ENCODE measurements around the gene JMJD6.

Gene JMJD6

DNA sequence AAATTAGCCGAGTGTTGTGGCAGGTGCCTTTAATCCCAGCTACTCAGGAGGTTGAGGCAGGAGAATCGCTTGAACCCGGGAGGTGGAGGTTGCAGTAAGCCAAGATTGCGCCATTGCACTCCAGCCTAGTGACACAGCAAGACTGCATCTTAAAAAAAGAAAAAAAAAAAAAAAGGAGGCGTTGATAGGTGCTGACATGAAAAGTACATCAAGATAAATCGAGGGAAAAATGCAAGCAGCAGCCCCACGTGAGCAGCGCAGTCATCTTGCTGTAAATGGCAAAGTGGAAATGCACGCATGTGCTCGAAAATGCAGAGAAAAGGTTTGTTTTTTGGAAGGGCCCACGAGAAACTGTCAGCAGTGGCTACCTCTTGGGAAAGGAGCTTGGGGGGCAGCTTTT lies 36.5 kb downstream of the JMJD6 start:
- no peak overlapping the region for H3K9ac ChIP-seq (ENCODE audit: low read length in 5 of 5)
- H3K27me3 ChIP-seq (ENCODE audit: control insufficient read depth in 5 of 5, insufficient read depth in 4 of 5, low read length in 5 of 5): no peaks in the 10 kb centered on the region
- no peaks in the 10 kb centered on the region for H3K9me3 ChIP-seq (ENCODE audit: control insufficient read depth in 5 of 5, low read length in 5 of 5)
- H3K4me3 ChIP-seq (ENCODE audit: low read depth in 1 of 5, low read length in 5 of 5): no peak overlapping the region
- H3K27ac ChIP-seq (ENCODE audit: low read depth, low read length): no peak overlapping the region
- H3K36me3 ChIP-seq (ENCODE audit: control insufficient read depth in 5 of 5, insufficient read depth in 5 of 5, low read length in 5 of 5): peaks cover 0 to 7% (median 2%) of the 10 kb centered on the region in 5 donors
- H3K4me1 ChIP-seq (ENCODE audit: control insufficient read depth in 5 of 5, insufficient read depth in 5 of 5, low read length in 5 of 5): peaks cover 11 to 49% (median 44%) of the 10 kb centered on the region in 5 donors

DNA sequence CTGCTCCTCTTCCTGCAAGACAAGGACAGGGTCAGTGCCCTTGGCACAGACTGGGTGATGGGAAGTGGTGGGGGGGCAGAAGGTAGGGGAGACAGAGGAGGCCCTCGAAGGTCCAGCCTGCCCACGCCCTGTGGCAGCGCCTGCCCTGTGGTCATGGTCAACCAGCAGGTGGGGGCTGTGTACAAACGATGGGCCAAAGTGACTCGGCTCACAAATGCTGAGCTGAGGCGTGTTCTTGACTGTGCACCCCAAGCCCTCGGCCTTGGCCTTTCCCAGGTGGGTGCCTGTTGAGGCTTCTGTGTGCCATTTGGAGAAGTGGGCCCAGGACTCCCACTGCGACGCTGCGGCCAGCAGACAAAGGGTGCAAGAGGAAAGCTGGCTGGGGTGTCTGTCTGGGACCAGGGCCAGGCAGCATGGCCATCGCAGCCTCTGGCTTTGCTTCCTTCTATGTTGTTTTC lies 38.2 kb downstream of the JMJD6 start:
- H3K4me3 ChIP-seq (ENCODE audit: low read depth in 1 of 5, low read length in 5 of 5): peak overlapping the region in 3 of 5 donors; percentile 19 to 34 (median 29)
- no peaks in the 10 kb centered on the region for H3K9me3 ChIP-seq (ENCODE audit: control insufficient read depth in 5 of 5, low read length in 5 of 5)
- peaks cover 0 to 22% (median 10%) of the 10 kb centered on the region in 5 donors for H3K36me3 ChIP-seq (ENCODE audit: control insufficient read depth in 5 of 5, insufficient read depth in 5 of 5, low read length in 5 of 5)
- H3K27ac ChIP-seq (ENCODE audit: low read depth, low read length): peak overlapping the region; percentile 83
- H3K9ac ChIP-seq (ENCODE audit: low read length in 5 of 5): peak overlapping the region; percentile 4 to 76 (median 38)
- H3K4me1 ChIP-seq (ENCODE audit: control insufficient read depth in 5 of 5, insufficient read depth in 5 of 5, low read length in 5 of 5): peaks cover 11 to 39% (median 39%) of the 10 kb centered on the region in 5 donors
- H3K27me3 ChIP-seq (ENCODE audit: control insufficient read depth in 5 of 5, insufficient read depth in 4 of 5, low read length in 5 of 5): no peaks in the 10 kb centered on the region

DNA sequence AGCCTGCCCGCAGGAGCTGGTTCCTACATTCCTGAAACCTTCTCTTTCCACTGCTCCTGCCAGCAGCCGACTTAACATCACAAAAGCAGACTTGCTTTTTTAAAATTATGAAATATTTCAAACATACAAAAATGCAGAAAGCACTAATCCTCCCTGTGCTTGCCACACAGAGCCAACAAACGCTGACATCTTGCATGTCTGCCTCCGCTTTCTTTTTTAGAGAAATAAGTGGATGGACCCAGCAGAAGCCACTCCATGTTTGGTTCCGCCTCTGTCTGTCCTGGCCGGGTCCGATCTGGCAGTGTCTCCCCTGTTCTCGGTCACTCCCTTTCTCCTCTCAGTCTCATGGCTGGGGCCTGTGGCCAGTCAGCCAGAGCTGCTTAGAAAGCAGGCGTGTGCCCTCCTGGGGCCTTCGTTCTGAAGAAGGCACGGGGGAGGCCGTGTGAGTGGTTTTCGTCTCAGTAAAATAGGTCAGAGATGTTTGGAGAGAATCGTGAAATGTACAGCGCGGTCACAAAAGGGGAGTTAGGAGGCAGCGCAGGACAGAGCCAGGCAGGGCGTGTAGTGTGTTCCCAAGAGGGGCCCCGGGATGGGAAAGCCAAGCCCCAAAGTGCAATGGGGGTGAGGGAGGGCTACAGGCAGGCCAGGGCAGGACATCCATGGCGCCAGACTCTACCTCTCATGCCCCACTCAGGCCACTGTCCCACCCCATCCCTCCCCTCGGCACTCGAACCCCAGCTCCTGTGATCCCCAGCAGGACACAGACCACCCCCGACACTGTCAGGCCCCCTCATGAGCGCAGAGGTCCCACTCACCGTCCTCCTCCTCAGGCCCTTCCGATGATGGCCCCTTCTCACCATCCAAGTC lies 38.9 kb downstream of the JMJD6 start:
- Histone ChIP-seq H3K9me3 (ENCODE audit: control insufficient read depth in 5 of 5, low read length in 5 of 5) (no peaks in the 10 kb centered on the region), H3K4me1 (ENCODE audit: control insufficient read depth in 5 of 5, insufficient read depth in 5 of 5, low read length in 5 of 5) (peaks cover 11 to 45% (median 43%) of the 10 kb centered on the region in 5 donors), H3K9ac (ENCODE audit: low read length in 5 of 5) (peak overlapping the region in 4 of 5 donors; percentile 15 to 76 (median 42)), H3K36me3 (ENCODE audit: control insufficient read depth in 5 of 5, insufficient read depth in 5 of 5, low read length in 5 of 5) (peaks cover 0 to 27% (median 16%) of the 10 kb centered on the region in 5 donors), H3K27me3 (ENCODE audit: control insufficient read depth in 5 of 5, insufficient read depth in 4 of 5, low read length in 5 of 5) (no peaks in the 10 kb centered on the region), H3K4me3 (ENCODE audit: low read depth in 1 of 5, low read length in 5 of 5) (peak overlapping the region in 2 of 5 donors; percentile 29 to 34), H3K27ac (ENCODE audit: low read depth, low read length) (peak overlapping the region; percentile 83)

DNA sequence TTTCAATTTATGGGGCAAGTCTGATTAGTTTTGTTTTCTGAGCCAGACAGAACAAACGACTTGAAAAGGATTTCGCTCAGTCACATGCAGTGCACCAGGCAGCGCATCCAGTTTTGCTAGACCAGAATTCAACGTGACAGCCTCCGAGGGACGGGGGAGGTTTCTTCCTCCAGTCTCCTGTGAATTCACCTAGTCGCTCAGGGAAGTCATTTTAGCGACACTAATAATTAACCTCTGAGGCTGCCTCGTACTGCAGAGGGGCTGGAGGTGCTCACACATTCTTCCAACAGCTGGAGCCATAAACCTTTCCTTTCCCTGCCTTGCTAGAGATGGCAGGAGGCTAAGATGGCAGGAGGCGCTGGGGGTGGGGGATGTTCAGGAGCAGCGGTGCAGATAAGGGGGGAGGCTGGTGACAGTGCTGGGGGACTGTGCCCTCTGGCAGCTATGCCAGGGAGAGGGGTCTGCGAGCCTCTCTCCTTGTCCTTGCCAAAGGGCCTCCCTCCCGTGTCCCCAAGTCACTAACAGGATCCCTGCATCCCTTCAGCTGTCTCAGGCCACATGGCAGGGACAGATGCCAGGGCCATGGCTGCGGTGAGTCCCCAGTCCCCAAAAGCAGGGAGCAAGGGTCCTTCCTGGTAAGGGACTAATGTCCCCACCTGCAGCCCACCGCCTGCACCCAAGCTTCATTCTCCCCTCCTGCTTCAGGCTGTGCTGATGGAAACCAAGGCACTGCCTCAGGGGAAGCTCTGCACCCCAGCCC lies 39.7 kb downstream of the JMJD6 start:
- no peak overlapping the region for H3K4me3 ChIP-seq (ENCODE audit: low read depth in 1 of 5, low read length in 5 of 5)
- peak overlapping the region; percentile 83 for H3K27ac ChIP-seq (ENCODE audit: low read depth, low read length)
- peaks cover 0 to 30% (median 19%) of the 10 kb centered on the region in 5 donors for H3K36me3 ChIP-seq (ENCODE audit: control insufficient read depth in 5 of 5, insufficient read depth in 5 of 5, low read length in 5 of 5)
- H3K9ac ChIP-seq (ENCODE audit: low read length in 5 of 5): peak overlapping the region in 2 of 5 donors; percentile 7 to 15
- H3K9me3 ChIP-seq (ENCODE audit: control insufficient read depth in 5 of 5, low read length in 5 of 5): no peaks in the 10 kb centered on the region
- H3K4me1 ChIP-seq (ENCODE audit: control insufficient read depth in 5 of 5, insufficient read depth in 5 of 5, low read length in 5 of 5): peaks cover 12 to 53% (median 51%) of the 10 kb centered on the region in 5 donors
- no peaks in the 10 kb centered on the region for H3K27me3 ChIP-seq (ENCODE audit: control insufficient read depth in 5 of 5, insufficient read depth in 4 of 5, low read length in 5 of 5)

DNA sequence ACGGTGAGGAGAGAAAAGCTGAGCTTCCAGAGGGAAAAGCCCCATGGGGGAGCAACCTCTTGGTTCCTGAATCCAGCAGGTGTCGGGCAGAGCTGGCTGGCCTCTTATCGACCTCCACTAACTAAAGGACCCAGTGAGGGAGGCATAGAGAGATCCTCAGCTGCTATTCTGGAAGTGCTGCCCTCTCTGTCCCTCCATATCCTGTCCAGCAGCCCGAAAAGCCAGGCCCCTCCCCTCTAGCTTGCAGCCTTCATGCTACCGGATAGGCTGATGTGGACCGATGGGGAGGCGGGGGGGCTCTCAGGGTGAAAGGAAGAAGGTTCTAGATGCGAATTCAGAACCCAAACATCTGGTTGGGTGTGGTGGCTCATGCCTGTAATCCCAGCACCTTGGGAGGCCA lies 40.6 kb downstream of the JMJD6 start:
- Histone ChIP-seq H3K4me3 (ENCODE audit: low read depth in 1 of 5, low read length in 5 of 5) (no peak overlapping the region), H3K9me3 (ENCODE audit: control insufficient read depth in 5 of 5, low read length in 5 of 5) (no peaks in the 10 kb centered on the region), H3K9ac (ENCODE audit: low read length in 5 of 5) (no peak overlapping the region), H3K27ac (ENCODE audit: low read depth, low read length) (no peak overlapping the region), H3K4me1 (ENCODE audit: control insufficient read depth in 5 of 5, insufficient read depth in 5 of 5, low read length in 5 of 5) (peaks cover 14 to 62% (median 54%) of the 10 kb centered on the region in 5 donors), H3K27me3 (ENCODE audit: control insufficient read depth in 5 of 5, insufficient read depth in 4 of 5, low read length in 5 of 5) (no peaks in the 10 kb centered on the region), H3K36me3 (ENCODE audit: control insufficient read depth in 5 of 5, insufficient read depth in 5 of 5, low read length in 5 of 5) (peaks cover 0 to 30% (median 19%) of the 10 kb centered on the region in 5 donors)

DNA sequence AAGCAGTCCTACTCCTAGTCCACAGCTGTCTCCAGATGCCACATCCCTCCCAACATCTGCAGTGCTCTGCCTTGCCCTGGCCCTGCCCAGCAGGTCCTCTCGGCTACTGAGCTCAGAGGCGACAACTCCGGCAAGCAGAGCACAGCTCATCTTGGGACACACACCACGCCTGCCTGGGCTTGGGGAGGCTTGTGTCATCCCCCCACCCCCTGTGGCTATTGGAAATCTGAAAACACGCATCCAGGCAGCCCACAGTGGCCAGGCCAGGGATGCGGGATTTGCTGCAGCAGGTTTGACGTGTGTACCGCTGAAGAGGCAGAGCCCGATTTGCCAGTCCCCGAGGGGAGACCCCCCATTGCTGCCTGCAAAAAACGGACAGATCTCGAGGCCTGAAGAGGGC lies 41.0 kb downstream of the JMJD6 start:
- Histone ChIP-seq H3K36me3 (ENCODE audit: control insufficient read depth in 5 of 5, insufficient read depth in 5 of 5, low read length in 5 of 5) (peaks cover 0 to 32% (median 19%) of the 10 kb centered on the region in 5 donors), H3K27ac (ENCODE audit: low read depth, low read length) (no peak overlapping the region), H3K9me3 (ENCODE audit: control insufficient read depth in 5 of 5, low read length in 5 of 5) (no peaks in the 10 kb centered on the region), H3K4me3 (ENCODE audit: low read depth in 1 of 5, low read length in 5 of 5) (no peak overlapping the region), H3K9ac (ENCODE audit: low read length in 5 of 5) (no peak overlapping the region), H3K4me1 (ENCODE audit: control insufficient read depth in 5 of 5, insufficient read depth in 5 of 5, low read length in 5 of 5) (peaks cover 14 to 62% (median 54%) of the 10 kb centered on the region in 5 donors), H3K27me3 (ENCODE audit: control insufficient read depth in 5 of 5, insufficient read depth in 4 of 5, low read length in 5 of 5) (no peaks in the 10 kb centered on the region)

DNA sequence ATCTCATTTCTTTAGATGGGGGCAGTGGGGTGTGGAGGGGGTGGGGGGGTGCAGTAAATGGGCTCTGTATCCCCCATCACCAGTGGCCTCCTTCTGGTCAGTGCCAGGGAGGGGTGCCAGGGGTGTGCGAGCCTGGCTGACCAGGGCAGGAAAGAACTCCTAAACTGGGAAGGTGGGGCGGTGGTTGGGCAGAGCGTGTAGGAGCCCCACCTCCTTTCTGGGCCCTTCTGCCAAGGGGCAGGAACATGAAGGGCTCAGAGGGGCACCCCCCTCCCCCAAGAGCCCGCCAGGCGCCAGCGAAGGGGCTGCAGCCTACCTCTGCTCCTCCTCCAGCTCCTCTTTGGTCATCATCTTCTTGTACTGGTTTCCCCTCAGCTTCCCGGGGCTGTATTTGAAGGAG lies 41.6 kb downstream of the JMJD6 start:
- Histone ChIP-seq H3K27me3 (ENCODE audit: control insufficient read depth in 5 of 5, insufficient read depth in 4 of 5, low read length in 5 of 5) (no peaks in the 10 kb centered on the region), H3K4me1 (ENCODE audit: control insufficient read depth in 5 of 5, insufficient read depth in 5 of 5, low read length in 5 of 5) (peaks cover 14 to 59% (median 50%) of the 10 kb centered on the region in 5 donors), H3K27ac (ENCODE audit: low read depth, low read length) (no peak overlapping the region), H3K4me3 (ENCODE audit: low read depth in 1 of 5, low read length in 5 of 5) (no peak overlapping the region), H3K36me3 (ENCODE audit: control insufficient read depth in 5 of 5, insufficient read depth in 5 of 5, low read length in 5 of 5) (peaks cover 0 to 34% (median 19%) of the 10 kb centered on the region in 5 donors), H3K9me3 (ENCODE audit: control insufficient read depth in 5 of 5, low read length in 5 of 5) (no peaks in the 10 kb centered on the region), H3K9ac (ENCODE audit: low read length in 5 of 5) (no peak overlapping the region)

DNA sequence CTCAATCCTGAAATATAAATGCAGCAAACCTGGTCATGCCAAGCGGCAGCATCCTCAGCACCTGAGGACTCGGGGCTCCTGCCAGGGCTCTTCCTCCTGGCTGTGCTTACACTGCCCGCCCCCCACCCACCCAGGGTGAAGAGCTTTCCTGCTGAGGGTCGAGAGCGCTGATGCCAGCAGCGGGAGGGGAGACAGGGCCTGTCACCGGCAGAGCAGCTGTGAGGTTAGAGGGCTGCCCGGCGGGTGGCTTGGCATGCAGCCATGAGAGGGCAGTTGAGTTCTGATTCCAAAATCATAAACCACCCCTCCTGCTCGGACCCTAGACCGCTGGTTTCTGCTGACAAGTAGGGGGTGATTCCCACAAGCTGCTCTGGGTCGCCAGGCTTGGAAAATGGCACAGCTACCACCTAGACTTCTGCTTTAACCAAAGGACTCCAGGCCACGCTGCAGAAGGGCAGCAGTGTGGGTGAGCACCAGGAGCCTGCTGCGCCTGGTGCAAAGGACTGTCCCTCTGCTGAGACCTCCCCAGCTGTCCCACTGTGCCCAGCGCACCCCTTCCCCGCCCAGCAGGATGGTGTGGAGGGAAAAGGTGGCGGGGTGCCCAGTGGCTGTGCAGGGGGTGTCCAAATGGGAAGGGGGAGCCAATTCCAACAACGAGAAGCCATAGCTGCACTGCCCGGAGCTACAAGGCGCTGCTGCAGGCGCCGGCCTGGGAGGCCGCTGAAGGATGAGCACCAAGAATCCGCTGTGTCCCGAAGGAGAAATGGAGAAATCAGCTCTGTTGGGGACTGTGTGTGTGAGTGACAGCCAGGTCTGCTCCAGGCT lies 42.3 kb downstream of the JMJD6 start:
- no peaks in the 10 kb centered on the region for H3K27me3 ChIP-seq (ENCODE audit: control insufficient read depth in 5 of 5, insufficient read depth in 4 of 5, low read length in 5 of 5)
- no peak overlapping the region for H3K4me3 ChIP-seq (ENCODE audit: low read depth in 1 of 5, low read length in 5 of 5)
- H3K36me3 ChIP-seq (ENCODE audit: control insufficient read depth in 5 of 5, insufficient read depth in 5 of 5, low read length in 5 of 5): peaks cover 0 to 34% (median 20%) of the 10 kb centered on the region in 5 donors
- H3K27ac ChIP-seq (ENCODE audit: low read depth, low read length): no peak overlapping the region
- peaks cover 14 to 54% (median 46%) of the 10 kb centered on the region in 5 donors for H3K4me1 ChIP-seq (ENCODE audit: control insufficient read depth in 5 of 5, insufficient read depth in 5 of 5, low read length in 5 of 5)
- no peaks in the 10 kb centered on the region for H3K9me3 ChIP-seq (ENCODE audit: control insufficient read depth in 5 of 5, low read length in 5 of 5)
- no peak overlapping the region for H3K9ac ChIP-seq (ENCODE audit: low read length in 5 of 5)

DNA sequence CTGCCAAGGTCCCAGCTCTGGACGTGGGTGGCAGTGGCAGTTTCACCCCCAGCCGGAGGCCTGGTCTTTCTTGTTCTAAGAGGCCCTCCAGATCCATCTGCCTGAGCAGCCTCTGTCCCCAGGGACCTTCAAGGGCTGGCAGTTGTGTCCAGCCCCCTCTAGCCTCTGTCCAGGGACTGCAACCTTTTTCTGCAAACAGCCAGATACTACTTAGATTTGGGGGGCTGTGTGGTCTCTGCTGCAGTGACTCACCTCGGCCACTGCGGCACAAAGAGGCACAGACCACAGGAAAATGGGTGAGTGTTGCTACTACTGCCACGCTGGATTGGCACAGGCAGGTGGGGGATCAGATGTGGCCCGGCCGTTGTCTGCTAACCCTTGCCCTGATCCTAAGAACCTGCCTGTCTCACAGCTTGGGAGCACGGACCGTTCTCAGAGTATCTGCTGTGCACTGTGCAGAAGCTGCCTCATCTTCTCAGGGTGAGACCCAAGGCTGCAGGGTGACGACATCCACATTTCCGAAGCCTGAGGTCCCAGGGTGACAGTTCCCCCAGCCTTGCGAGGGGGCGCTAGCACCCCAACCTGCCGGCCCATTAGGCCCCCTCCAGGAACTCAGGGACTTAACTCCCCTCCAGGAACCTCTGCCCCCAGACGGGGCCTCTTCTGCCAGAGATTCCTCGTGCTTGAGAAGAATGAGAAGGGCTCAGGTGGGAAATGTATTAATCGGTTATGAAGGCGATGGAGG lies 43.2 kb downstream of the JMJD6 start:
- Histone ChIP-seq H3K36me3 (ENCODE audit: control insufficient read depth in 5 of 5, insufficient read depth in 5 of 5, low read length in 5 of 5) (peaks cover 0 to 41% (median 26%) of the 10 kb centered on the region in 5 donors), H3K9me3 (ENCODE audit: control insufficient read depth in 5 of 5, low read length in 5 of 5) (no peaks in the 10 kb centered on the region), H3K27me3 (ENCODE audit: control insufficient read depth in 5 of 5, insufficient read depth in 4 of 5, low read length in 5 of 5) (no peaks in the 10 kb centered on the region), H3K4me1 (ENCODE audit: control insufficient read depth in 5 of 5, insufficient read depth in 5 of 5, low read length in 5 of 5) (peaks cover 9 to 45% (median 37%) of the 10 kb centered on the region in 5 donors), H3K9ac (ENCODE audit: low read length in 5 of 5) (no peak overlapping the region), H3K27ac (ENCODE audit: low read depth, low read length) (no peak overlapping the region), H3K4me3 (ENCODE audit: low read depth in 1 of 5, low read length in 5 of 5) (no peak overlapping the region)

Data from subcutaneous abdominal adipose tissue (tissue), 5 donors.